BE2C (cell line): ENCODE results near the gene PCDHGA8.

Source experiments
- DNase-seq: peaks from one replicate; pipeline ENCODE4 v3.0.0-alpha.2; 2020
- H3K27me3 ChIP-seq: fragments of 250-450 bp; sonication (Bioruptor Pico); 2 replicates; pipeline ENCODE4 v1.5.1; 2020; ENCODE audit warnings: mild to moderate bottlenecking
- H3K36me3 ChIP-seq: fragments of 250-450 bp; sonication (Bioruptor Pico); 2 replicates; pipeline ENCODE4 v1.5.1; 2020; ENCODE audit warnings: mild to moderate bottlenecking
- H3K4me1 ChIP-seq: fragments of 250-450 bp; sonication (Bioruptor Pico); 2 replicates; pipeline ENCODE4 v1.5.1; 2020
- H3K4me3 ChIP-seq: 2 replicates; pipeline ENCODE4 v1.5.1; 2011; ENCODE audit warnings: low read depth, low read length
- H3K9me3 ChIP-seq: fragments of 250-450 bp; sonication (Bioruptor Pico); 2 replicates; pipeline ENCODE4 v1.5.1; 2020
- TF ChIP-seq, protein P1 (sequence below): IDR thresholded peaks from 2 replicates; pipeline ENCODE4 v1.5.1; 2012; ENCODE audit warnings: mild to moderate bottlenecking, low read depth, low read length

PCDHGA8 gene

GRCh38 chr5:141420855-141421488, 28.5 kb downstream of the PCDHGA8 start, which contains the start of gene PCDHGA11:
Gene PCDHGA11, plus strand, starts transcription at chr5:141421051. Its CDS starts 177 bp downstream, at chr5:141421228.
- H3K4me3 ChIP-seq: no peak within 1 kb of the TSS

GRCh38 chr5:141421489-141421855, 29.0 kb downstream of the PCDHGA8 start:
- H3K4me1 ChIP-seq: no peaks in the 10 kb centered on the region
- TF ChIP-seq, protein P1, sequence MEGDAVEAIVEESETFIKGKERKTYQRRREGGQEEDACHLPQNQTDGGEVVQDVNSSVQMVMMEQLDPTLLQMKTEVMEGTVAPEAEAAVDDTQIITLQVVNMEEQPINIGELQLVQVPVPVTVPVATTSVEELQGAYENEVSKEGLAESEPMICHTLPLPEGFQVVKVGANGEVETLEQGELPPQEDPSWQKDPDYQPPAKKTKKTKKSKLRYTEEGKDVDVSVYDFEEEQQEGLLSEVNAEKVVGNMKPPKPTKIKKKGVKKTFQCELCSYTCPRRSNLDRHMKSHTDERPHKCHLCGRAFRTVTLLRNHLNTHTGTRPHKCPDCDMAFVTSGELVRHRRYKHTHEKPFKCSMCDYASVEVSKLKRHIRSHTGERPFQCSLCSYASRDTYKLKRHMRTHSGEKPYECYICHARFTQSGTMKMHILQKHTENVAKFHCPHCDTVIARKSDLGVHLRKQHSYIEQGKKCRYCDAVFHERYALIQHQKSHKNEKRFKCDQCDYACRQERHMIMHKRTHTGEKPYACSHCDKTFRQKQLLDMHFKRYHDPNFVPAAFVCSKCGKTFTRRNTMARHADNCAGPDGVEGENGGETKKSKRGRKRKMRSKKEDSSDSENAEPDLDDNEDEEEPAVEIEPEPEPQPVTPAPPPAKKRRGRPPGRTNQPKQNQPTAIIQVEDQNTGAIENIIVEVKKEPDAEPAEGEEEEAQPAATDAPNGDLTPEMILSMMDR: no peak
- H3K36me3 ChIP-seq: peaks cover 8% of the 10 kb centered on the region; the same call in 1 of the 2 replicates
- H3K27me3 ChIP-seq: no peaks in the 10 kb centered on the region
- H3K9me3 ChIP-seq: no peaks in the 10 kb centered on the region; the same call in 1 of the 2 replicates
- H3K4me3 ChIP-seq: no peak overlapping the region
- no peak for DNase-seq

More at GRCh38 chr5:141420855-141421488, 28.5 kb downstream of the PCDHGA8 start, which contains the start of gene PCDHGA11:
- Histone ChIP-seq H3K4me1 (no peaks in the 10 kb centered on the region), H3K9me3 (no peaks in the 10 kb centered on the region; the same call in 1 of the 2 replicates), H3K36me3 (peaks cover 8% of the 10 kb centered on the region; the same call in 1 of the 2 replicates), H3K27me3 (no peaks in the 10 kb centered on the region)
- peak; percentile 51 for DNase-seq
- TF ChIP-seq, protein P1: peak; percentile 47

DNA sequence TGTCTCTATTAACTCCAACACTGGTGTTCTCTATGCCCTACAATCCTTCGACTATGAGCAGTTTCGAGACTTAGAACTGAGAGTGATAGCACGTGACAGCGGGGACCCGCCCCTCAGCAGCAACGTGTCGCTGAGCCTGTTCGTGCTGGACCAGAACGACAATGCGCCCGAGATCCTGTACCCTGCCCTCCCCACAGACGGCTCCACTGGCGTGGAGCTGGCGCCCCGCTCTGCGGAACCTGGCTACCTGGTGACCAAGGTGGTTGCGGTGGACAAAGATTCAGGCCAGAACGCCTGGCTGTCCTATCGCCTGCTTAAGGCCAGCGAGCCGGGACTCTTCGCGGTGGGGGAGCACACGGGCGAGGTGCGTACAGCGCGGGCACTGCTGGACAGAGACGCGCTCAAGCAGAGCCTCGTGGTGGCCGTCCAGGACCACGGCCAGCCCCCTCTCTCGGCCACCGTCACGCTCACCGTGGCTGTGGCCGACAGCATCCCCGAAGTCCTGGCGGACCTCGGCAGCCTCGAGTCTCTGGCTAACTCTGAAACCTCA, 30.4 kb downstream of the PCDHGA8 start:
- TF ChIP-seq, protein P1: no peak
- Histone ChIP-seq H3K27me3 (no peaks in the 10 kb centered on the region), H3K4me3 (no peak overlapping the region), H3K4me1 (no peaks in the 10 kb centered on the region), H3K9me3 (peaks cover 5% of the 10 kb centered on the region; the same call in 1 of the 2 replicates), H3K36me3 (peaks cover 13% of the 10 kb centered on the region; the same call in 1 of the 2 replicates)
- no peak for DNase-seq

GRCh38 chr5:141427783-141428426, 35.5 kb downstream of the PCDHGA8 start:
- H3K9me3 ChIP-seq: peaks cover 9% of the 10 kb centered on the region; the same call in 1 of the 2 replicates
- H3K4me3 ChIP-seq: no peak overlapping the region
- TF ChIP-seq, protein P1: no peak
- peaks cover 13% of the 10 kb centered on the region; the same call in 1 of the 2 replicates for H3K36me3 ChIP-seq
- H3K4me1 ChIP-seq: no peaks in the 10 kb centered on the region
- DNase-seq: no peak
- H3K27me3 ChIP-seq: no peaks in the 10 kb centered on the region

- H3K9me3 ChIP-seq: peaks cover 9% of the 10 kb centered on the region; the same call in 1 of the 2 replicates
- H3K36me3 ChIP-seq: peaks cover 13% of the 10 kb centered on the region; the same call in 1 of the 2 replicates
- no peaks in the 10 kb centered on the region for H3K4me1 ChIP-seq
- DNase-seq: no peak
- H3K4me3 ChIP-seq: no peak within 1 kb of the TSS
- H3K27me3 ChIP-seq: no peaks in the 10 kb centered on the region
- TF ChIP-seq, protein P1: peak; percentile 14
Measured at GRCh38 chr5:141430332-141431113, 38.1 kb downstream of the PCDHGA8 start, which contains the start of gene PCDHGA12. Gene PCDHGA12, plus strand, starts transcription at chr5:141430507. Its CDS starts 253 bp downstream, at chr5:141430760.
